ENCODE measurements around the gene GXYLT1.
"Not testable (repeated sequence)": the region's sequence is repeated elsewhere in the genome, so short reads cannot be mapped to it uniquely, and the experiment has no call there.

GXYLT1 gene, protein sequence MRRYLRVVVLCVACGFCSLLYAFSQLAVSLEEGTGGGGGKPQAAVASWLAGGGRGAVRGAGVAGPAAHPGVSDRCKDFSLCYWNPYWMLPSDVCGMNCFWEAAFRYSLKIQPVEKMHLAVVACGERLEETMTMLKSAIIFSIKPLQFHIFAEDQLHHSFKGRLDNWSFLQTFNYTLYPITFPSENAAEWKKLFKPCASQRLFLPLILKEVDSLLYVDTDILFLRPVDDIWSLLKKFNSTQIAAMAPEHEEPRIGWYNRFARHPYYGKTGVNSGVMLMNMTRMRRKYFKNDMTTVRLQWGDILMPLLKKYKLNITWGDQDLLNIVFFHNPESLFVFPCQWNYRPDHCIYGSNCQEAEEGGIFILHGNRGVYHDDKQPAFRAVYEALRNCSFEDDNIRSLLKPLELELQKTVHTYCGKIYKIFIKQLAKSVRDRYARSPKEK

DNA sequence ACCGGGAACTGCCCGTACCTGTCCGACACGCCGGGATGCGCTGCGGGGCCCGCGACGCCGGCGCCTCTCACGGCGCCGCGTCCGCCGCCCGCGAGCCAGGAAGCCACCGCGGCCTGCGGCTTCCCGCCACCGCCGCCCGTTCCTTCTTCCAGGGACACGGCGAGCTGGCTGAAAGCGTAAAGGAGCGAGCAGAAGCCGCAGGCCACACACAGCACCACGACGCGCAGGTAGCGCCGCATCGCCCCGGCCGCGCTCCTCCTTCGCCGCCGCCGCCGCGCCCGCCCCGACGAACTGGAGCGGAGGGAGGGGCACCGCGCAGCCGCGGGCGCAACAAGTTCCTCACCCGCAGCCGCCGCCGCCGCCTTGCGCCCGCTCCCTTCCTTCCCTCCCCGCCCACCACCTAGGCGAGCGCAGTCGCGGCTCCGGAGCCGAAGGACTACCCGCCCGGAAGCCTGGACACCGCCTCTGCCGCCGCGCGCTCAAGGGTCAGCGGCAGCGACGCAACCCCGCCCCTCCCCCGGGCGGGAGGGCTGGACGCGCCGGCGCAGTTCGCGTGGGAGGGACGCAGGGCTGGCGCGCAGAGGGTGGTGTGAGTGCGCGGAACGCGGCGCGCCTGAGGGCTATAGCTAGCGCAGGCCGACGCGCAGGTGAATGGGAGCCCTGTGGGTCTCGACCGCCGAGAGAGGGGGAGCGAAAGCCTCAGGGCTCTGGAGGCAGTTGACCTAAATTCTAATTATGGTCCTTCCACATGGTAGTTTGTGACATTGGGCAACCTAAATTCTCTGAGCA lies at the start of gene GXYLT1:
GXYLT1 (minus strand) TSS at position 467 of the 789 bp plus-strand sequence; CDS start at position 239, 228 bp downstream.
- peak; percentile 84 for DNase-seq (ENCODE audit: low spot score)

DNA sequence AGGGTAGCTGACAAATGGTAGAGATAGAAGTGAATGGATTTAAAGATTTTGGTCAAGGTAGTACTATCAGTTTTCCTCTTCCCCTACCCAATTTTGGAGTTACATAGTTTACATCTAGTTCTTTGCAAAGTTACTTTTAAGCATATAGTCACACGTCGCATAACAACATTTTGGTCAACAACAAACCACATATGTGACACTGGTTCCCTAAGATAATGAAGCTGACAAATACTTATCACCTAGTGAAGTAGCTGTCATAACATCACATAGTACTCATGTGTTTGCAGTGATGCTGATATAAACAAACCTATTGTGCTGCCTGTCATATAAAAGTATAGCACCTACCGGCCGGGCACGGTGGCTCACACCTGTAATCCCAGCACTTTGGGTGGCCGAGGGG lies 48.0 kb upstream of the GXYLT1 start:
- no peak for DNase-seq (ENCODE audit: low spot score)

DNA sequence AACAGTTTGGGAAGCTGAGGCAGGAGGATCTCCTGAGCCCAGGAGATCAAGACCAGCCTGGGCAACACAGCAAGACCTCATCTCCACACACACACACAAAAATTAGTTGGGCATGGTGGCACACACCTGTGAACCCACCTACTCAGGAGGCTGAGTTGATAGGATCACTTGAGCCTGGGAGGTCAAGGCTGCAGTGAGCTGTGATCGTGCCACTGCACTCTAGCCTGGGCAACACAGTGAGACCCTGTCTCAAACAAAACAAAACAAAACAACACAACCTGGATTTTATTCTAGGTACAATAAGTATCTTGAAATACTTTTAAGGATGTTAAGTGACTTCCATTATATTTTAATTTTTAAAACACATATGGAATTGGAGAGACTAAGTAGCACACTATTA lies 47.6 kb upstream of the GXYLT1 start:
- no peak for DNase-seq (ENCODE audit: low spot score)

DNA sequence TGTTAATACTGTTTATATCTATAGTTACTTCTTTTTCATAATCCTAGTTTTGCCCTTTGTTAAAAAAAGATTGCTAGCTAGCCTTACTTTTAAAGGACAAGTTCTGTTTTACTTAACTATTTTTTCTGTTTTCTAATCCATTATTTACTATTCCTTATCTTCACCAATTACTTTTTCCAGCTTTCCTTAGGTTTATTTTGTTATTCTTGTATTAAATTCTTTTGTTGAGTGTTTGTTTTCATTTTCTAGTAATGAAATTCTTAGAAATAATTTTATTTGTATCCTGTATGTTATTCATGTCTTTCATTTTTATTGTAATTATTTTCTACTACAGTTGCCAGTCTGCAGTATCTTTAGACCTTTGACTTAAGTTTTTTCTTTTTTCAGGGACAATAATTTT lies 45.7 kb upstream of the GXYLT1 start:
- no peak for DNase-seq (ENCODE audit: low spot score)

DNA sequence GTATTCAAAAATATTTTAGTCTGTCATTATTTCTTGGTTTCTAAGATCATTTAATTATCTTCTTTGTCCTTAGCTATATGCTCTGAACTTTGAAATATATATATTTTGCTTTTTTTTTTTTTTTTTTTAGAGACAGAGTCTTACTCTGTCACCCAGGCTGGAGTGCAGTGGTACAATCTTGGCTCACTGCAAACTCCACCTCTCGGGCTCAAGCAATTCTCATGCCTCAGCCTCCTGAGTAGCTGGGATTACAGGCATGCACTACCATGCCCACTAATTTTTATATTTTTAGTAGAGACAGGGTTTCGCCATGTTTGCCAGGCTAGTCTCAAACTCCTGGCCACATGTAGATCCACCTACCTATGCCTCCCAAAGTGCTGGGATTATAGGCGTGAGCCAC lies 43.6 kb upstream of the GXYLT1 start:
- DNase-seq (ENCODE audit: low spot score), result not testable (repeated sequence)

DNA sequence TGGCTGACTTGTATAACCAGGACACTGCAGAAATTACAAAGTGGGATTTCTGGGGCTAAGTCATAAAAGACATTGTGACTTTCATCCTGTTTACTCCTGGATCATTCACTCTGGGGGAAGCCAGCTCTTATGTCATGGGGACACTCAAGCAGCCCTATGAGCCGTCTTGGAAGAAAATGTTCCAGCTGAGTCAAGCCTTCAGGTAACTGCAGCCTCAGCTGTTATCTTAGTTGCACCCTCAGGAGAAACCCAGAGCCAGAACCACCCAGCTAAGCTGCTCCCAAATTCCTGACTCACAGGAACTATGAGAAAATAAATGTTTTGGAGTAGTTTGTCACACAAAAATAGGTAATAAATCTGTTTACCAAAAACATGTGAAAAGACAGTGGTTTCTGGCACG lies 43.1 kb upstream of the GXYLT1 start:
- DNase-seq (ENCODE audit: low spot score), result no peak

DNA sequence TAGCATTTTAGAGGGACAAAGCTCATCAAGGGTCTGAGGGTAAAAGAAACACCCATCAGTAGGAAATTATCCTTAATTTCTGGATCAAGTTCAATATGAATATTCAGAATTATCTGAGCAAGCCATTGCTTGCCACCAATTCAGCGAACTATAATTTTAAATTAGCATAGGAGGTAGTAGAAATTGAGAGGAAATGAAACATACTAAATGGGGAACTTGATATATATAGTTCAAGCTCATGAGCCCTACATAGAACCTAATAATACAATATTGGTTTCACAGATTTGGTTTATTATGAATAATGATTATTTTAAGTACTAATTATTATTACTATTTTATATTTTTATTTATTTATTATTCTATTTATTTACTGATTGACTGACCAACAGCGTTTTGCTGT lies 42.1 kb upstream of the GXYLT1 start:
- DNase-seq (ENCODE audit: low spot score), result peak; percentile 28

DNA sequence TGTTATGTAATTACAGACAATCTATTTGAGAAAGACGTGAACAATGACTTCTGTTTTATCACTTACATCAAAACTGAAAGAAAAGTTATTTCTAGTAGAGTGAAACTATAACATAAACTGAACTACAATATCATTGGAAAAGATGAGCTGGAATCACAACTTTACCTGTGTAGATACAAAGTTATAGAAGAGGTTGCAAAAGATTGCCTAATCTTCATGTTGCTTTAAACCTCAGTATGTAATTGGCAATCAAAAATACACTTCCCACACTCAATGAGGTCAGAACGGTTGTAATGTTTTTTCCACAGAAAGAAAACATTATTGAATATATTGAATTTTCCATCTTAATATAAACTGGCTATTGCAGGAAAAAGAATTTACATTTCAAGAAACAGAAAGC lies 37.7 kb upstream of the GXYLT1 start:
- no peak for DNase-seq (ENCODE audit: low spot score)

DNA sequence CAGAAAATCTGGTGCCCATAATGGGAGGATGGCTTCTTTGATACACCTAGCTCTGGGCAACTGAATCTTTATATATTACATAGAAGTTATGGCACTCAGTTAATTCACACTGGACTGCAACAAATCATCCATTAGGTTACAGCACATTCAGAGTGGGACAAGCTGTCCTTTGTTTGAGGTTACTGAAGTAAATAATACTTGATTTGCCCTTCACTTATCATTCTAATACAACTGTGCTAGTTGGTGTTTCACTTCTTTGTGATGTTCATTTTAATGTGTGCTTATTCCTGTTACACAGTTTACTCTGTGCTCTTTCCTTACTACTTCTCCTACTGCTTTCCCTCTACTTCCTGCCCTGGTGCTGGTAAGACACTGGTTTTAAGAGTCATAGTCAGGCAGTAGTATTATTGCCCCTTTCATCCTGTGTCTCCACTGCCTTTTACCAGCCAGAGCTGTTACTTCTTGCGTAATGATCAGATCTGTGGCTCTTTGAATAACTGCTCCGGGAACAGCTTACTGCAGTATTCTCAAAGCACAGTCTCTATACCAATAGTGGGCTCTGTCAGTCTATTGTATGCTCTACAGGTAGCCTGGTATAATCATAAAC lies 36.4 kb upstream of the GXYLT1 start:
- DNase-seq (ENCODE audit: low spot score), result no peak

DNA sequence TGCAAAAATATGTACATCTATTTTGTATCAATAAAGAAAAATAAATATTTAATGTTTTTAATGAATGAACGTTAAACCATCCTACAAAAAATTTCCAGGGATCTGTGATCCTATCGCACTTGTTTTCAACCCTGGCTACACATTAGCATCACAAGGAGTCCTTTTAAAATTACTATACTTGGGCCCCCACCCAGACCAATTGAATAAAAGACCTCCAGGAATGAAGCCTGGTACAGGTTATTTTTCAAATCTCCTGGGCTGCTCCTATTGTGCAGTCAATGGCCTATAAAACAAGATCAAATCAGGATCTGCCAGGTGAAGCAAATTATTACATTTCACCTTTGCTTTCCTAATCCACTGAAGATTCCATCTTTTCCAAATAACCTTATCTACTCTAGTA lies 33.4 kb upstream of the GXYLT1 start:
- no peak for DNase-seq (ENCODE audit: low spot score)

DNA sequence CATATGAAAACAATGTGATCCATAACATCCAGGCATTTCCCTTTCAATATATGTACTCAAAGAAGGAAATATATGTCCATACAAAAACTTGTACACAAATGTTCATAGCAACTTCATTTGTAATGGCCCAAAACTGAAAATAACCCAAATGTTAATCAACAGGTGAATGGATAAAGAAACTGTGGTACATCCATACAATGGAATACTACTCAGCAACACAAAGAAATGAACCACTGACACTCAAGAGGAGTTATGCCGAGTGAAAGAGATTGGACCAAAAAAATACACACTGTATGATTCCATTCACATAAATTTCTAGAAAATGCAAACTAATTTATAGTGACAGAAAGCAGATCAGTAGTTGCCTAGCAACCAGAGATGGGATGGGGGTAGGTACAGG lies 30.3 kb upstream of the GXYLT1 start:
- DNase-seq (ENCODE audit: low spot score), result no peak

DNA sequence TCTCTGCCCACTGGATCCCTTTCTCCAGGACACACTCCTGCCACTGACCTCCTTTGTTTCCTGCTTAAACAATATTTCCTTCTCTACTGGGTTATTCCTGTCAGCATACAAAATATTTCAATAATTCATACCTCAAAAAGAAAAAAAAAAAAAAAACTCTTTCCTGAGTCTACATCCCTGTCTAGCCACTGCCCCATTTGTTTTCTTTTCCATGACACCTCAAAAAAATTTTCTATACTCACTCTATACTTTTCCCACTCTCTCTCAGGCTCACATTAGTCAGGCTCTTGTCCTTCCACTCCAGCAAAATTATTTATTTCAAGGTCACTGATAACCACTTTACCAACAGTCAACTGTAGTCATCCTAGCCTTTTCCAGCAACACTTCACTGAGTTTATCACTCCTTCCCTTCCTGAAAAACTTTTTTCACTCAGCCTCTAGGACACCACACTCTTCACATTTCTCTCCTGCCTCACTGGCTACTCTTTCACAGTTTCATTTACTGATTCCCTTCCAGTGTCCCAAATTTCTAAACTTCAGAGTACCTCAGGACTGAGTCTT lies 29.4 kb upstream of the GXYLT1 start:
- no peak for DNase-seq (ENCODE audit: low spot score)

DNA sequence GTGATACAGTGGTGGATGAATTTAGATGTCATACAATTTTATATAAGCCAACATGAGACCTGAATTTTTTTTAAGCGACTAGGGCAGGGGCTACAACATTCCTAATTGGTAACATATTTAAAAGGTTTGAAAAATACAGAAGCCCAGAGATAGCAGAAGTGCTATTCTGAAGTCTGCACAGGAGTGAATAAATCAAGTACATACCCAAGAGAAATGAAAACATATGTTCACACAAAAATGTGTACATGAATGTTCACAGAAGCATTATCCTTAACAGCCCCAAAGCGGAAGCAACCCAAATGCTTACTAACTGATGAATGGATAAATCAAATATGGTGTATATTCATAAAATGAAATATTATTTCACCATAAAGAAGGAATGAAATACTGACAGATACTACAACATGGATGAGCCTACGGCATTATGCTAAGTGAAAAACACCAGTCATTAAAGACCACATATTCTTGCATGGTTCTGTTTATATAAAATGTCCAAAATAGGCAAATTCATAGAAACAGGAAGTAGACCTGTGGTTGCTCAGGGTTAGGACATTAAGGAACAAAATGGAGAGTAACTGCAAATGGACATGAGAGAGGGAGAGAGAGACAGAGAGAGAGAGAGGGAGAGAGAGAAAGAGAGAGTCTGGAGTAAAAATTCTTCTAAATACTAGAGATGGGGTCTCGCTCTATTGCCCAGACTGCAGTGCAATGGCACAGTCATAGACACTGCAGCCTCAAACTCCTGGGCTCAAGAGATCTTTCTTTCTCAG lies 28.0 kb upstream of the GXYLT1 start:
- DNase-seq (ENCODE audit: low spot score), result peak; percentile 12

DNA sequence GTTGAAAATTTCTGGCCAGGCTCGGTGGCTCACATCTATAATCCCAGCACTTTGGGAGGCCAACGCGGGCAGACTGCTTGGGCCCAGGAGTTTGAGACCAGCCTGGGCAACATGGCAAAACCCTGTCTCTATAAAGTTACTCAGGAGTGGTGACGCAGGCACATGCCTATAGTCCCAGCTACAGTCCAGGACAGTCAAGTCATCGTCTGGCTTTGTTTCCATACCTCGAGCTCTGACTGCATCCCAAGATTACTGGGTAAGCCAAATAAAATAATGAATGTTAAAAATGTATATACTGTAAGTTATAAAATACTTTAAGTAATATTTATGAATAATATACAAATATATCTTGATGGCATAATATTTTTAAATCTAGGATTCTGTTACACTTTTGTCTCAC lies 23.0 kb upstream of the GXYLT1 start:
- no peak for DNase-seq (ENCODE audit: low spot score)

DNA sequence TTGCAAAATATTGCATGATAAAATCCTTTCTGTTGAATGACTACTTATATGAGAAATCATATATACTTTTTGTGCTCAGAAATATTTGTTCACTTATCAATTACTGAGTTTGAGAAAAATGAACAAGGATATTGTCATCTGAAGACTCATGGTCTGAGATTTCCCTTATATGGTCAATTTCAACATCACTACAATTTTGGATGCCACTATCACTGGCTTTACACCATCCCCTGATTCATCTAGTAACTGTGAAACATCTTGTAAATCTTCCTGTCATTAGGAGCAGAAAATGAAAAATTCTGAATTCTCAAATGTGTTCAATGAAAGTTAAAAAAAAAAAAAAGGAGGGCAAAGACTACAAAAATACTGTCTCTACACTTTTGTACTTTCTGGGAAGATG lies 21.8 kb upstream of the GXYLT1 start:
- no peak for DNase-seq (ENCODE audit: low spot score)

DNA sequence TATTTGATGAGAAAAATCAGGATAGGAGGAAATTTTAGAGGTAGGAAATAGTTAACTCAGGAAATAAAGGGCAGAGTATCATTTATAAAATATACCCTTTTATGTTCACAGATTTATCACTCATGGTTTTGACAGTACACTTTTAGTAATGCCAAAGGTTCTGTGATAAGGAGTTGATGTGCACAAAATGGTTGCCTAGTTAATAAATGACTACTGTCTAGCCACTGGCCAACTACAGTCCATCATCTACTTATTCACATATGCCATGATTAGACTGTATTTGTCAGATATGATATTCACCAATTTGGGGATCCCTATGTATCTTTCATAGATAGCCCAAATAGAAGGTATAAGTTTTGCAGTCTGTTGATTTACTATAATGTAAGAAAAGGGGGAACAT lies 19.2 kb upstream of the GXYLT1 start:
- no peak for DNase-seq (ENCODE audit: low spot score)

DNA sequence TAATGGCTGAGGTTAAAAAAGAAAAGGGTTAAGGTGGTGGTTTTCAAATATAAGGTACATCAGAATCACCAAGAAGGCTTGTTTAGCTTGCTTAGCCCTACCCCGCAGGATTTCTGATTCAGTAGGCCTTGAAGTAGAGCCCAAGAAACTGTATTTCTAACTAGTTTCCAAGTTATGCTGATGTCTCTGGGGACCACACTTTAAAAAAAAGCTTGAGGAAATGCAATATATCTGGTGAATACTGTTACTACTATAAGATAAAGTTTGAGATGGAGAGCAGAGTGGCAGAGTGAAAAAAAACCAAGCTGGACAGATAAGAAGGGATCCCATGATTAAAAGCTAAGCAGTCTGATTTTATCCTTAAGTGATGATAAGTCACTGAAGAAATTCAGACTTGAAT lies 18.3 kb upstream of the GXYLT1 start:
- no peak for DNase-seq (ENCODE audit: low spot score)

DNA sequence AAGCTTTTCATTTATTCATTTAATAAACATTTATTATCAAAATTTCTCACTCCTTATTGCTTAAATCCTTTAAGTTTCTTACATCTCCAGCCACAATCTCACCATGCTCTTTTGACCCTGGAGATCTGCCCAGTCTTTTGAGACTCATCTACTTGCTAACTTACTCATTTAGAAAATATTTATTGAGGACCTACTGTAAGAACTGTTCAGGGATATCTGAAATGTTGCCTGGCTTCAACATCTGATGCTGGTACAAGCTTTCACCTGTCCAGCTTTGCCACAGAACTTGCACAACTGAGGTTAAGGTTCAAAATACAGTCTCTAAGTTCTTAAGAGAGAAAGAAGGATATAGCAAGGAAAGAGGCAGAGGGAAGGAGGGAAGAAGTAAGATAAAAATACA lies 17.5 kb upstream of the GXYLT1 start:
- DNase-seq (ENCODE audit: low spot score), result no peak

DNA sequence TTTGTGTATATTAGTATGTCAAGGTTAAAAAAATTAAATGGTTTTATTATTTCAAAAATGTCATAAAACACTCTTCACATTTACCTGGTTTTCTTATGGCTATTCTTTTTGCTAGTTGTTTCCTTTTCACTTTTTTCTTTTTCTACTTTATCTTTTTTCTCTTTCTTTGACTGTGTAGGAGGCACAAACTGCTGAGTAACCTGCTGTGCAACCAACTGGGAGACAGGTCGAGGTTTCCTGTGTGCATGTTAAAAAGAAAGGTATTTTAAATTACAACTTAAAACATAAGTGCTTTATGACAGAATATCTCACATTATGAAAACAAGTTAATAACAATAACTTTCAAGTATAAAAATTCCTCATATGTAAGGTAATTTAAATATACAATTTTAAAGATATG lies 16.9 kb upstream of the GXYLT1 start:
- DNase-seq (ENCODE audit: low spot score), result no peak

DNA sequence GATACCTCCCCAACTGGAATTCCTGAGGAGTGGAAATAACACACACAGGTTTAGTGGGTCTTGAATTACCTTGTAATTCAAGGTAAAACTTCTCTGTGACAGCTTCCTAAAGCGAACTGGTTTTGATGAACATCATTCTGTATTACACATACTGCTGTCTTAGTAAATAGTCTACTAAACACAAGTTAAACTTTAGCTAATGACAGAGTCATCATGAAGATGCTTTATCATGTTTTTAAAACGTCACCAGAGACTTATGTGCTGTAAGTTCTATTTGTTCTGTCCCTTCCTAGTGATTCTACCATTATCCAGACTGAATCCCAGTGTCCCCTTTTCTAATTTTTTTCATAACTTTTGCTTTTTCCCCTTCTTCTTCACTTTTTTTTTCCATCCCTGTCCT lies 11.6 kb upstream of the GXYLT1 start:
- no peak for DNase-seq (ENCODE audit: low spot score)

DNA sequence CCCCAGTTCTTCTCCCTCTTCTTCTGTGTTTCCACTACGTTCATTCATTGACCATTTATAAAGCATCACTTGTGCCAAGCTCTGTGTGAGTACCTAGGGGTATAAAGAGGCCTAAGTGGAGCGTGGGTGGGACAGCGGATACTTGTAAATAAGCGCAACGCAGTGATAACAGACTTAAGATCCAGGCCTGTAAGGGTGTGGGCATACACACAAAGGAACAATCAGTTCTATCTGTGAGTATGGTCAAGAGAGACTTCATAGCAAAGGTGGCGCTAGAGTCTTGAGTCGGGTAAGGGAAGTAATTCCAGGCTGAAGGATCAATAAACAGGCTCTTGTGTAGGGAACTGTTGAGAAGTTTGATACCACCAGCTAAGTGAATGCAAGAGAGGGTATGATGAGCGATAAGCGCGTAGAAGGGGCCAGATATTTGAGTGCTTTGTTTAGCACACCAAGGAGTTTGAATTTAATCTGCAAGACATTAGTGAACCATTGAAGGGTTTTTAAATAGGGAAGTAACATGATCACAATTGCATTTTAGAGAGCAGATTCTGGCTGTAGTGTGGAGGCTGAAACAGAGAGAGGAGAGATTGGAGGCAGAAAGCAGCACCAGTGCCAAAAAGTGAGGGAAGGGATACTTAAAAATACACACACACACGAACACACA lies 1.0 kb upstream of the GXYLT1 start:
- DNase-seq (ENCODE audit: low spot score), result peak; percentile 11
